ENCODE data around the gene HDGF.

HDGF gene

GRCh38 chr1:156704166-156704711 lies 47.2 kb downstream of the HDGF start:
- peaks cover 55% of the 10 kb centered on the region for H3K4me1 ChIP-seq (ENCODE audit: insufficient read depth, low read length)
- H3K4me3 ChIP-seq (ENCODE audit: low read length), result peak overlapping the region; percentile 42
- no peaks in the 10 kb centered on the region for H3K36me3 ChIP-seq (ENCODE audit: insufficient read depth, low read length)
- H3K27me3 ChIP-seq (ENCODE audit: insufficient read depth, low read length), result no peaks in the 10 kb centered on the region
- no peaks in the 10 kb centered on the region for H3K9me3 ChIP-seq (ENCODE audit: low read length)
- no peak overlapping the region for H2AFZ ChIP-seq (ENCODE audit: low read depth, low read length)

- H3K36me3 ChIP-seq (ENCODE audit: insufficient read depth, low read length), result peaks cover 4% of the 10 kb centered on the region
- no peaks in the 10 kb centered on the region for H3K27me3 ChIP-seq (ENCODE audit: insufficient read depth, low read length)
- no peaks in the 10 kb centered on the region for H3K9me3 ChIP-seq (ENCODE audit: low read length)
- peaks cover 50% of the 10 kb centered on the region for H3K4me1 ChIP-seq (ENCODE audit: insufficient read depth, low read length)
- H2AFZ ChIP-seq (ENCODE audit: low read depth, low read length), result no peak overlapping the region
- no peak overlapping the region for H3K4me3 ChIP-seq (ENCODE audit: low read length)
Measured at GRCh38 chr1:156703741-156704140, 47.7 kb downstream of the HDGF start.

- Histone ChIP-seq H3K36me3 (ENCODE audit: insufficient read depth, low read length) (peaks cover 4% of the 10 kb centered on the region), H3K27me3 (ENCODE audit: insufficient read depth, low read length) (no peaks in the 10 kb centered on the region), H3K9me3 (ENCODE audit: low read length) (no peaks in the 10 kb centered on the region), H3K4me3 (ENCODE audit: low read length) (no peak overlapping the region), H2AFZ (ENCODE audit: low read depth, low read length) (no peak overlapping the region), H3K4me1 (ENCODE audit: insufficient read depth, low read length) (peaks cover 46% of the 10 kb centered on the region)
Measured at GRCh38 chr1:156703336-156703735, 48.1 kb downstream of the HDGF start.

GRCh38 chr1:156700736-156701531 lies 50.5 kb downstream of the HDGF start:
- no peaks in the 10 kb centered on the region for H3K27me3 ChIP-seq (ENCODE audit: insufficient read depth, low read length)

GRCh38 chr1:156698995-156699394 lies 52.5 kb downstream of the HDGF start:
- no peak overlapping the region for H3K4me3 ChIP-seq (ENCODE audit: low read length)
- no peaks in the 10 kb centered on the region for H3K9me3 ChIP-seq (ENCODE audit: low read length)
- H2AFZ ChIP-seq (ENCODE audit: low read depth, low read length), result no peak overlapping the region
- H3K27me3 ChIP-seq (ENCODE audit: insufficient read depth, low read length), result no peaks in the 10 kb centered on the region
- H3K4me1 ChIP-seq (ENCODE audit: insufficient read depth, low read length), result peaks cover 11% of the 10 kb centered on the region
- H3K36me3 ChIP-seq (ENCODE audit: insufficient read depth, low read length), result peaks cover 4% of the 10 kb centered on the region

More at GRCh38 chr1:156700736-156701531, 50.5 kb downstream of the HDGF start:
- Histone ChIP-seq H3K9me3 (ENCODE audit: low read length) (no peaks in the 10 kb centered on the region), H3K4me1 (ENCODE audit: insufficient read depth, low read length) (peaks cover 23% of the 10 kb centered on the region), H2AFZ (ENCODE audit: low read depth, low read length) (no peak overlapping the region), H3K4me3 (ENCODE audit: low read length) (no peak overlapping the region), H3K36me3 (ENCODE audit: insufficient read depth, low read length) (peaks cover 4% of the 10 kb centered on the region)

- Histone ChIP-seq H3K9me3 (ENCODE audit: low read length) (no peaks in the 10 kb centered on the region), H2AFZ (ENCODE audit: low read depth, low read length) (no peak overlapping the region), H3K4me3 (ENCODE audit: low read length) (no peak overlapping the region), H3K4me1 (ENCODE audit: insufficient read depth, low read length) (peaks cover 20% of the 10 kb centered on the region), H3K36me3 (ENCODE audit: insufficient read depth, low read length) (peaks cover 4% of the 10 kb centered on the region), H3K27me3 (ENCODE audit: insufficient read depth, low read length) (no peaks in the 10 kb centered on the region)
Measured at GRCh38 chr1:156697481-156697880, 54.0 kb downstream of the HDGF start.

GRCh38 chr1:156696755-156697154 lies 54.7 kb downstream of the HDGF start:
- Histone ChIP-seq H2AFZ (ENCODE audit: low read depth, low read length) (no peak overlapping the region), H3K36me3 (ENCODE audit: insufficient read depth, low read length) (peaks cover 4% of the 10 kb centered on the region), H3K4me3 (ENCODE audit: low read length) (no peak overlapping the region), H3K27me3 (ENCODE audit: insufficient read depth, low read length) (peaks cover 4% of the 10 kb centered on the region), H3K9me3 (ENCODE audit: low read length) (no peaks in the 10 kb centered on the region), H3K4me1 (ENCODE audit: insufficient read depth, low read length) (peaks cover 27% of the 10 kb centered on the region)

GRCh38 chr1:156694690-156694962 lies 56.8 kb downstream of the HDGF start:
- H3K27me3 ChIP-seq (ENCODE audit: insufficient read depth, low read length), result peaks cover 12% of the 10 kb centered on the region
- H3K4me3 ChIP-seq (ENCODE audit: low read length), result no peak overlapping the region
- peaks cover 4% of the 10 kb centered on the region for H3K36me3 ChIP-seq (ENCODE audit: insufficient read depth, low read length)
- H3K4me1 ChIP-seq (ENCODE audit: insufficient read depth, low read length), result peaks cover 44% of the 10 kb centered on the region
- H2AFZ ChIP-seq (ENCODE audit: low read depth, low read length), result no peak overlapping the region
- H3K9me3 ChIP-seq (ENCODE audit: low read length), result no peaks in the 10 kb centered on the region

GRCh38 chr1:156693848-156694689 lies 57.4 kb downstream of the HDGF start:
- Histone ChIP-seq H3K27me3 (ENCODE audit: insufficient read depth, low read length) (peaks cover 12% of the 10 kb centered on the region), H3K4me3 (ENCODE audit: low read length) (no peak overlapping the region), H3K9me3 (ENCODE audit: low read length) (no peaks in the 10 kb centered on the region), H2AFZ (ENCODE audit: low read depth, low read length) (no peak overlapping the region), H3K4me1 (ENCODE audit: insufficient read depth, low read length) (peaks cover 49% of the 10 kb centered on the region), H3K36me3 (ENCODE audit: insufficient read depth, low read length) (peaks cover 3% of the 10 kb centered on the region)

- Histone ChIP-seq H3K4me3 (ENCODE audit: low read length) (no peak overlapping the region), H3K4me1 (ENCODE audit: insufficient read depth, low read length) (peaks cover 50% of the 10 kb centered on the region)
Measured at GRCh38 chr1:156692925-156693847, 58.3 kb downstream of the HDGF start.

GRCh38 chr1:156692441-156692924 lies 59.0 kb downstream of the HDGF start:
- no peak overlapping the region for H3K4me3 ChIP-seq (ENCODE audit: low read length)

More at GRCh38 chr1:156692925-156693847, 58.3 kb downstream of the HDGF start:
- no peaks in the 10 kb centered on the region for H3K9me3 ChIP-seq (ENCODE audit: low read length)
- no peaks in the 10 kb centered on the region for H3K36me3 ChIP-seq (ENCODE audit: insufficient read depth, low read length)
- peaks cover 12% of the 10 kb centered on the region for H3K27me3 ChIP-seq (ENCODE audit: insufficient read depth, low read length)
- H2AFZ ChIP-seq (ENCODE audit: low read depth, low read length), result peak overlapping the region; percentile 28

More at GRCh38 chr1:156692441-156692924, 59.0 kb downstream of the HDGF start:
- peaks cover 50% of the 10 kb centered on the region for H3K4me1 ChIP-seq (ENCODE audit: insufficient read depth, low read length)
- H3K36me3 ChIP-seq (ENCODE audit: insufficient read depth, low read length), result no peaks in the 10 kb centered on the region
- H2AFZ ChIP-seq (ENCODE audit: low read depth, low read length), result no peak overlapping the region
- no peaks in the 10 kb centered on the region for H3K9me3 ChIP-seq (ENCODE audit: low read length)
- peaks cover 12% of the 10 kb centered on the region for H3K27me3 ChIP-seq (ENCODE audit: insufficient read depth, low read length)

Measured in neuron (in vitro differentiated cells).